Measurements from ENCODE around the gene KCNH2. TPM values are rescaled to one million over a fixed set of nuclear protein-coding genes. Genes with fewer than 3 reads are reported as not detected.

Gene KCNH2
- total RNA-seq, 1 donor from 2014 or later: 7.3 TPM

DNA sequence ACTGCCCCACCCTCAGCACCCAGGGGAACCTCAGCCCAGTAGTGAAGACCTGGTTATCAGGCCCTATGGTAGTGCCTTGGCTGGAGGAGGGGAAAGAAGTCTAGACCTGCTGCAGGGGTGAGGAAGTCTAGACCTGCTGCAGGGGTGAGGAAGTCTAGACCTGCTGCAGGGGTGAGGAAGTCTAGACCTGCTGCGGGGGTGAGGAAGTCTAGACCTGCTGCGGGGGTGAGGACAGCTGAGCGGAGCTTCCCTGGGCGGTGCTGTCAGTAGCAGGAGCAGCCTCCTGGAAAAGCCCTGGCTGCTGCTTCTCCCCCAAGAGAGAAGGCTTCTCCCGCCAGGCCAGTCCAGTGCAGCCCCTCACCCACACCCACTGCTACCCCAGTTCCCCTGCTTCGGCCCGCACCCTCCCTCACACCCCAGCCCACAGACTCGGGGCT is 19.0 kb upstream of the KCNH2 start:
- Histone ChIP-seq H3K27me3 (ENCODE audit: control insufficient read depth in 3 of 3, insufficient read depth in 3 of 3, low read length in 3 of 3) (peaks cover 0 to 20% (median 7%) of the 10 kb centered on the region in 3 donors), H3K9me3 (ENCODE audit: control insufficient read depth in 3 of 3, low read length in 3 of 3) (no peaks in the 10 kb centered on the region), H3K36me3 (ENCODE audit: control insufficient read depth in 3 of 3, insufficient read depth in 3 of 3, low read length in 3 of 3) (peaks cover 0 to 6% (median 0%) of the 10 kb centered on the region in 3 donors), H3K27ac (ENCODE audit: low read depth, low read length) (no peak overlapping the region), H3K4me3 (ENCODE audit: low read length in 3 of 3) (no peak overlapping the region), H3K9ac (ENCODE audit: low read depth in 1 of 3, low read length in 3 of 3) (no peak overlapping the region), H3K4me1 (ENCODE audit: control insufficient read depth in 3 of 3, insufficient read depth in 3 of 3, low read length in 3 of 3) (peaks cover 0 to 4% (median 0%) of the 10 kb centered on the region in 3 donors)

DNA sequence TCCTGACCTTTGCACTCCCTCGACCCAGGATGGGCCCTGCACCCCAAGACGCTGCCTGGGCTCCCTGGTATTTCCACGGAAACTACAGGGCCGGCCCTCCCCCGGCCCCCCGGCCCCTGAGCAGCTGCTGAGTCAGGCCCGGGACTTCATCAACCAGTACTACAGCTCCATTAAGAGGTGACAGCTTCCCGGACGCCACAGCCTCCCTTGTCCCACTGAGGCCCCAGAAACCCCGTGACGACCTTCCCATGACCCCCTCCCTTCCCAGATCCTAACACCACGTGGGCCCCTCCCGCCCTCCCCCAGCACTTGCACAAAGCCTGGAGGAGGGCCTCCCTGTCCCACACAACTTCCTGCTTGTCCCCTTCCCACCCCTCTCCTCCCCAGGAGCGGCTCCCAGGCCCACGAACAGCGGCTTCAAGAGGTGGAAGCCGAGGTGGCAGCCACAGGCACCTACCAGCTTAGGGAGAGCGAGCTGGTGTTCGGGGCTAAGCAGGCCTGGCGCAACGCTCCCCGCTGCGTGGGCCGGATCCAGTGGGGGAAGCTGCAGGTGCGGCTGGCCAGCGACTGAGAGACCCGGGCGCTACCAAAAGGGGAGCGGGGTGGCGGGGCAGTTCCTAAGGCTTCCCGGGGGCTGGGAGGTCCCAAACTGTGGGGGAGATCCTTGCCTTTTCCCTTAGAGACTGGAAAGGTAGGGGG is 18.4 kb upstream of the KCNH2 start:
- Histone ChIP-seq H3K36me3 (ENCODE audit: control insufficient read depth in 3 of 3, insufficient read depth in 3 of 3, low read length in 3 of 3) (peaks cover 0 to 6% (median 0%) of the 10 kb centered on the region in 3 donors), H3K27me3 (ENCODE audit: control insufficient read depth in 3 of 3, insufficient read depth in 3 of 3, low read length in 3 of 3) (peaks cover 0 to 20% (median 7%) of the 10 kb centered on the region in 3 donors), H3K9ac (ENCODE audit: low read depth in 1 of 3, low read length in 3 of 3) (no peak overlapping the region), H3K4me1 (ENCODE audit: control insufficient read depth in 3 of 3, insufficient read depth in 3 of 3, low read length in 3 of 3) (peaks cover 0 to 4% (median 0%) of the 10 kb centered on the region in 3 donors), H3K9me3 (ENCODE audit: control insufficient read depth in 3 of 3, low read length in 3 of 3) (no peaks in the 10 kb centered on the region), H3K4me3 (ENCODE audit: low read length in 3 of 3) (no peak overlapping the region), H3K27ac (ENCODE audit: low read depth, low read length) (no peak overlapping the region)

GRCh38 chr7:150994838-150995510 is 16.9 kb upstream of the KCNH2 start:
- peak overlapping the region; percentile 14 to 45 (median 32) for H3K4me3 ChIP-seq (ENCODE audit: low read length in 3 of 3)
- no peak overlapping the region for H3K9ac ChIP-seq (ENCODE audit: low read depth in 1 of 3, low read length in 3 of 3)
- H3K27ac ChIP-seq (ENCODE audit: low read depth, low read length): no peak overlapping the region
- H3K36me3 ChIP-seq (ENCODE audit: control insufficient read depth in 3 of 3, insufficient read depth in 3 of 3, low read length in 3 of 3): peaks cover 0 to 2% (median 0%) of the 10 kb centered on the region in 3 donors
- no peaks in the 10 kb centered on the region for H3K9me3 ChIP-seq (ENCODE audit: control insufficient read depth in 3 of 3, low read length in 3 of 3)
- peaks cover 0 to 4% (median under 1%) of the 10 kb centered on the region in 3 donors for H3K4me1 ChIP-seq (ENCODE audit: control insufficient read depth in 3 of 3, insufficient read depth in 3 of 3, low read length in 3 of 3)
- H3K27me3 ChIP-seq (ENCODE audit: control insufficient read depth in 3 of 3, insufficient read depth in 3 of 3, low read length in 3 of 3): peaks cover 0 to 13% (median 7%) of the 10 kb centered on the region in 3 donors

DNA sequence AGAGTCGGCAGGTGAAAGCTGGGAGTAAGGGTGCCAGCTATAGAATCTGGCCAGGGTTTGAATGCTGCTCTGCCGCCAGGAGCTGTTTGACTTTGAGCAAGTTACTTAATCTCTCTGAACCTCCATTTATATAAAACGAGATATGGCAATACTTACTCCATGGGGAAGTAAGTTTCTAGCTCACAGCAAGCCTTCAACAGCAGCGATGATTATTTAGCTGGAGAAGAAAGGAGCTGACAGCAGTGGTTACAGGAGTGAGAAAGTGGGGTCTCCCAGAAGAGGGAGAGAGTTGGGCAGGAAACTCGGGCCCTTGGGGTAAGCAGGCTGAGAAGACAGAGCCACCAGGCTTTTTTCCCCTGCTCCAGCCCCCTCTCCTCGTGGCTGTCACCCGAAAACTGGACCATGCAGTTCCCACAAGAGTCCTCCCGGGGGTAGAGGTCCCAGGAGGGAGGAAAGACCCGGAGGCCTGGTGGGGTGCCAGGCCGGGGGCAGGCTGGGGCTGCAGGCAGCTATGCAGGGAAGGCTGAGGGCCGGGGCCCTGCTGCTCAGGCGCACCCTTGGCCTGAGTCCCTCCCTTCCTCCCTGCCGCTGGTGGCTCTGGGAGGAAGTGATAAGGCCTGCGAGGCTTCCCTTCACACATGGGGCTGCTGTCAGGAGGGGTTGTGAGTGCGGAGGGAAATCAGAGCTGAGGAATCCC is 16.2 kb upstream of the KCNH2 start:
- Histone ChIP-seq H3K27me3 (ENCODE audit: control insufficient read depth in 3 of 3, insufficient read depth in 3 of 3, low read length in 3 of 3) (peaks cover 0 to 13% (median 7%) of the 10 kb centered on the region in 3 donors), H3K9ac (ENCODE audit: low read depth in 1 of 3, low read length in 3 of 3) (peak overlapping the region in 2 of 3 donors; percentile 32 to 40), H3K4me1 (ENCODE audit: control insufficient read depth in 3 of 3, insufficient read depth in 3 of 3, low read length in 3 of 3) (peaks cover 2 to 6% (median 4%) of the 10 kb centered on the region in 3 donors), H3K9me3 (ENCODE audit: control insufficient read depth in 3 of 3, low read length in 3 of 3) (no peaks in the 10 kb centered on the region), H3K4me3 (ENCODE audit: low read length in 3 of 3) (peak overlapping the region; percentile 24 to 49 (median 32)), H3K36me3 (ENCODE audit: control insufficient read depth in 3 of 3, insufficient read depth in 3 of 3, low read length in 3 of 3) (peaks cover 0 to 2% (median 0%) of the 10 kb centered on the region in 3 donors), H3K27ac (ENCODE audit: low read depth, low read length) (no peak overlapping the region)

- peak overlapping the region in 1 of 3 donors; percentile 43 for H3K4me3 ChIP-seq (ENCODE audit: low read length in 3 of 3)
- peak overlapping the region in 1 of 3 donors; percentile 40 for H3K9ac ChIP-seq (ENCODE audit: low read depth in 1 of 3, low read length in 3 of 3)
- H3K4me1 ChIP-seq (ENCODE audit: control insufficient read depth in 3 of 3, insufficient read depth in 3 of 3, low read length in 3 of 3): peaks cover 6 to 12% (median 6%) of the 10 kb centered on the region in 3 donors
- peaks cover 0 to 2% (median 0%) of the 10 kb centered on the region in 3 donors for H3K36me3 ChIP-seq (ENCODE audit: control insufficient read depth in 3 of 3, insufficient read depth in 3 of 3, low read length in 3 of 3)
- H3K9me3 ChIP-seq (ENCODE audit: control insufficient read depth in 3 of 3, low read length in 3 of 3): no peaks in the 10 kb centered on the region
- peak overlapping the region; percentile 28 for H3K27ac ChIP-seq (ENCODE audit: low read depth, low read length)
- peaks cover 0 to 16% (median 7%) of the 10 kb centered on the region in 3 donors for H3K27me3 ChIP-seq (ENCODE audit: control insufficient read depth in 3 of 3, insufficient read depth in 3 of 3, low read length in 3 of 3)
These were observed 15.4 kb upstream of the KCNH2 start for GRCh38 chr7:150993511-150993910.

- Histone ChIP-seq H3K9ac (ENCODE audit: low read depth in 1 of 3, low read length in 3 of 3) (no peak overlapping the region), H3K36me3 (ENCODE audit: control insufficient read depth in 3 of 3, insufficient read depth in 3 of 3, low read length in 3 of 3) (no peaks in the 10 kb centered on the region), H3K4me1 (ENCODE audit: control insufficient read depth in 3 of 3, insufficient read depth in 3 of 3, low read length in 3 of 3) (peaks cover 9 to 16% (median 10%) of the 10 kb centered on the region in 3 donors), H3K27me3 (ENCODE audit: control insufficient read depth in 3 of 3, insufficient read depth in 3 of 3, low read length in 3 of 3) (peaks cover 0 to 16% (median 10%) of the 10 kb centered on the region in 3 donors), H3K9me3 (ENCODE audit: control insufficient read depth in 3 of 3, low read length in 3 of 3) (no peaks in the 10 kb centered on the region), H3K4me3 (ENCODE audit: low read length in 3 of 3) (peak overlapping the region in 1 of 3 donors; percentile 22), H3K27ac (ENCODE audit: low read depth, low read length) (peak overlapping the region; percentile 28)
These were observed 14.7 kb upstream of the KCNH2 start for GRCh38 chr7:150992833-150993302.

GRCh38 chr7:150992051-150992640 is 14.0 kb upstream of the KCNH2 start:
- Histone ChIP-seq H3K4me1 (ENCODE audit: control insufficient read depth in 3 of 3, insufficient read depth in 3 of 3, low read length in 3 of 3) (peaks cover 9 to 16% (median 10%) of the 10 kb centered on the region in 3 donors), H3K36me3 (ENCODE audit: control insufficient read depth in 3 of 3, insufficient read depth in 3 of 3, low read length in 3 of 3) (no peaks in the 10 kb centered on the region), H3K27ac (ENCODE audit: low read depth, low read length) (peak overlapping the region; percentile 28), H3K9me3 (ENCODE audit: control insufficient read depth in 3 of 3, low read length in 3 of 3) (no peaks in the 10 kb centered on the region), H3K27me3 (ENCODE audit: control insufficient read depth in 3 of 3, insufficient read depth in 3 of 3, low read length in 3 of 3) (peaks cover 5 to 17% (median 16%) of the 10 kb centered on the region in 3 donors), H3K9ac (ENCODE audit: low read depth in 1 of 3, low read length in 3 of 3) (no peak overlapping the region), H3K4me3 (ENCODE audit: low read length in 3 of 3) (no peak overlapping the region)

DNA sequence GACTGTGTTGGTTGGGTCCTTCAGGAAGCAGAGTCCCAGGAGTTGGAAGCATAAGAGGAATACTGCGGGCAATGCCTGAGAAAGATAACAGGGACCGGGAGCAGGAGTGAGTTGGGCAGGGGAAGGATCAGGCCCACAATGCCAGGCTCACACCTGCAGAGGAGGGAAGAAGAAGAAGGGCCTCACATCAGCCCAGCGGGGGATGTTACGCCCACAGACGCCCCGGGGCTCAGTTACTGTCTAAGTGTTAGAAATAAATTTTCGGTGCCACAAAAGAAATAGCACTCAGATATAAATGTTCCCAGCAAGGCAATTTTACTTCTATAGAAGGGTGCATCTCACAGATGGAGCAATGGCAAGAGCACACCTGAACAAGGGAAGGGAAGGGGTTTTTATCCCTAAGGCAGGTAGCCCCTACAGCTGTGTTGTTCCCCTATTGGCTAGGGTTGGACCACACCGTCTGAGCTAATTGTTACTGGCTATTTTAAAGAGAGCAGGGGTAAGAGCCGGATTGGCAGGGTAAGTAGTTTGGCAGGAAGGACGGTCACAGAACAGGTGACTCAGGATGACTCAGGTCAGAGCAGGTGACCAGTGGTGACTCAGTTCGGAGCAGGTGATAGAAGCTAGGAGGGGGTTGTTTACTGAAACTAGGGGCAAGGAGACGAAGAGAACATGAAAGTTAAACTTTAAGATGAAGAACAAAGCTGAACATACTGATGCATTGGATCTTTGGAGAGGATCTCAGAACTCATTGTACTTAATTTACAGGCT is 12.5 kb upstream of the KCNH2 start, which contains the start of gene NOS3:
NOS3 (plus strand) TSS at position 602 of the 771 bp plus-strand sequence. CDS start 2,787 bp downstream, outside the sequence.
- no peak within 1 kb of the TSS for H3K27ac ChIP-seq (ENCODE audit: low read depth, low read length)
- H3K4me1 ChIP-seq (ENCODE audit: control insufficient read depth in 3 of 3, insufficient read depth in 3 of 3, low read length in 3 of 3): peaks cover 9 to 16% (median 10%) of the 10 kb centered on the region in 3 donors

GRCh38 chr7:150989456-150989855 is 11.3 kb upstream of the KCNH2 start:
- Histone ChIP-seq H3K9ac (ENCODE audit: low read depth in 1 of 3, low read length in 3 of 3) (no peak overlapping the region), H3K27me3 (ENCODE audit: control insufficient read depth in 3 of 3, insufficient read depth in 3 of 3, low read length in 3 of 3) (peaks cover 15 to 27% (median 24%) of the 10 kb centered on the region in 3 donors), H3K4me1 (ENCODE audit: control insufficient read depth in 3 of 3, insufficient read depth in 3 of 3, low read length in 3 of 3) (peaks cover 9 to 12% (median 10%) of the 10 kb centered on the region in 3 donors), H3K9me3 (ENCODE audit: control insufficient read depth in 3 of 3, low read length in 3 of 3) (no peaks in the 10 kb centered on the region), H3K27ac (ENCODE audit: low read depth, low read length) (no peak overlapping the region), H3K4me3 (ENCODE audit: low read length in 3 of 3) (no peak overlapping the region), H3K36me3 (ENCODE audit: control insufficient read depth in 3 of 3, insufficient read depth in 3 of 3, low read length in 3 of 3) (no peaks in the 10 kb centered on the region)

More for the DNA sequence above, 12.5 kb upstream of the KCNH2 start, which contains the start of gene NOS3:
- Histone ChIP-seq H3K4me3 (ENCODE audit: low read length in 3 of 3) (no peak within 1 kb of the TSS), H3K27me3 (ENCODE audit: control insufficient read depth in 3 of 3, insufficient read depth in 3 of 3, low read length in 3 of 3) (peaks cover 15 to 27% (median 23%) of the 10 kb centered on the region in 3 donors), H3K9ac (ENCODE audit: low read depth in 1 of 3, low read length in 3 of 3) (no peak within 1 kb of the TSS), H3K9me3 (ENCODE audit: control insufficient read depth in 3 of 3, low read length in 3 of 3) (no peaks in the 10 kb centered on the region), H3K36me3 (ENCODE audit: control insufficient read depth in 3 of 3, insufficient read depth in 3 of 3, low read length in 3 of 3) (no peaks in the 10 kb centered on the region)
